K562 (cell line): ENCODE results near the gene WDR1. TPM values are rescaled to one million over a fixed set of nuclear protein-coding genes. Genes with fewer than 3 reads are reported as not detected.

Source experiments
- ATAC-seq: fragments of 200-7000 bp; cut with Tn5 transposase; 3 replicates; pipeline ENCODE4 v1.9.1; 2020; ENCODE audit warnings: moderate library complexity
- BruUV-seq: library from RNA; stranded (reverse); fragments of 400-500 nt; replicated peaks from 2 replicates; lab custom pipeline; 2021; lab: Mats Ljungman, UMichigan
- CTCF ChIA-PET: fragments of 300-600 bp; formaldehyde crosslinking; extraction: SDS; loops from one replicate; lab custom pipeline; 2021; ENCODE audit warnings: low intra/inter-chr PET ratio; lab: Yijun Ruan, JAX
- POLR2A ChIA-PET: fragments of 300-600, 350-650 bp; sonication (Branson Sonifier 250); formaldehyde crosslinking; extraction: SDS; loops from one replicate; lab custom pipeline; 2021; ENCODE audit warnings: antibody characterized with exemption, inconsistent platforms; lab: Yijun Ruan, JAX
- DNase-seq, 4 experiments: peaks; one replicate each; pipeline versions ENCODE4 v3.0.0 to v3.0.0-alpha.2; 2011 to 2018; ENCODE audit warnings: low spot score in 3 of 4, mixed read lengths in 3 of 4; ENCODE audit errors: extremely low read depth in 1 of 4
- FAIRE-seq: peaks from 2 replicates; lab custom pipeline; 2011; peaks lifted over from hg19 to GRCh38; lab: Jason Lieb, UNC
- H2AFZ ChIP-seq: 2 replicates; pipeline ENCODE4 v1.6.0; 2011; ENCODE audit warnings: low read depth, low read length, control low read depth, inconsistent platforms
- H3K27ac ChIP-seq: fragments of 200-600 bp; 3 replicates; pipeline ENCODE4 v1.8.0; 2011; ENCODE audit warnings: low read depth, mild to moderate bottlenecking, control low read depth, inconsistent platforms, low read length, moderate library complexity, mixed read lengths; ENCODE audit errors: extremely low read depth
- H3K27me3 ChIP-seq, 2 experiments: fragments of 300-600 bp in 1 of 2; 2 replicates in 1 of 2; 3 replicates in 1 of 2; pipeline versions ENCODE4 v1.6.0 to v1.8.0; 2011; ENCODE audit warnings: inconsistent platforms in 2 of 2, low read length in 2 of 2, mild to moderate bottlenecking in 1 of 2, mixed read lengths in 1 of 2, moderate library complexity in 1 of 2; ENCODE audit not compliant: control insufficient read depth in 2 of 2, insufficient read depth in 2 of 2
- H3K36me3 ChIP-seq: fragments of 300-600 bp; 3 replicates; pipeline ENCODE4 v1.8.0; 2011; ENCODE audit warnings: mild to moderate bottlenecking, low read length, inconsistent platforms; ENCODE audit not compliant: control insufficient read depth, insufficient read depth
- H3K4me1 ChIP-seq, 2 experiments: fragments of 200-600 bp in 1 of 2; replicated peaks in 1 of 2; 2 replicates in 1 of 2; 3 replicates in 1 of 2; pipeline versions ENCODE4 v1.5.1 to v1.8.0; 2011; ENCODE audit warnings: inconsistent platforms in 2 of 2, low read length in 2 of 2, mild to moderate bottlenecking in 1 of 2, mixed read lengths in 1 of 2, moderate library complexity in 1 of 2; ENCODE audit not compliant: control insufficient read depth in 2 of 2, insufficient read depth in 2 of 2
- H3K4me2 ChIP-seq: 2 replicates; pipeline ENCODE4 v1.6.1; 2011; ENCODE audit warnings: low read length, control low read depth, inconsistent platforms, mixed read lengths; ENCODE audit not compliant: insufficient read depth
- H3K4me3 ChIP-seq: fragments of 200-600 bp; sonication (generic), shearing (Covaris generic); 2 replicates; pipeline ENCODE4 v1.5.1; 2016; ENCODE audit warnings: control low read depth, inconsistent platforms
- H3K79me2 ChIP-seq: fragments of 200-600 bp; 3 replicates; pipeline ENCODE4 v1.8.0; 2011; ENCODE audit warnings: low read length, inconsistent platforms; ENCODE audit not compliant: control insufficient read depth, insufficient read depth
- H3K9ac ChIP-seq, 2 experiments: 2 replicates each; pipeline versions ENCODE4 v1.6.0 to v1.6.1; 2011; ENCODE audit warnings: low read depth in 2 of 2, low read length in 2 of 2, control low read depth in 1 of 2, inconsistent platforms in 1 of 2, mild to moderate bottlenecking in 1 of 2, mixed read lengths in 1 of 2; ENCODE audit not compliant: insufficient read depth in 1 of 2
- H3K9me1 ChIP-seq: one replicate; pipeline ENCODE4 v1.6.0; 2011; ENCODE audit warnings: inconsistent platforms, mild to moderate bottlenecking, low read length, moderate library complexity; ENCODE audit not compliant: control insufficient read depth, insufficient read depth
- H3K9me3 ChIP-seq: replicated peaks from 2 replicates; pipeline ENCODE4 v1.5.1; 2011; ENCODE audit warnings: low read depth, low read length, inconsistent platforms; ENCODE audit not compliant: control insufficient read depth, insufficient read depth
- H4K20me1 ChIP-seq: replicated peaks from 2 replicates; pipeline ENCODE4 v1.6.1; 2011; ENCODE audit warnings: low read length, inconsistent platforms, mixed read lengths; ENCODE audit not compliant: control insufficient read depth, insufficient read depth
- DACH1 ChIP-seq: fragments of 450-650 bp; IDR thresholded peaks from 2 replicates; pipeline ENCODE4 v1.6.1; 2018; ENCODE audit not compliant: partially characterized antibody
- FOXK1 ChIP-seq: sonication (generic); formaldehyde crosslinking; IDR thresholded peaks from 2 replicates; pipeline ENCODE4 v1.8.0; 2022; ENCODE audit warnings: missing genetic modification reagents, mild to moderate bottlenecking, borderline replicate concordance
- MAFK ChIP-seq: IDR thresholded peaks from 2 replicates; pipeline ENCODE4 v1.6.1; 2011; ENCODE audit warnings: low read length, improper control_type of control experiment
- MTA2 ChIP-seq: fragments of 450-650 bp; IDR thresholded peaks from 2 replicates; pipeline ENCODE4 v1.6.1; 2016; ENCODE audit warnings: low read depth
- SMAD2 ChIP-seq: fragments of 150-350 bp; IDR thresholded peaks from 2 replicates; pipeline ENCODE4 v1.6.1; 2014; ENCODE audit warnings: low read depth, mild to moderate bottlenecking, low read length
- TBP ChIP-seq: optimal IDR thresholded peaks from 2 replicates; pipeline ENCODE3; 2011; ENCODE audit warnings: low read depth, low read length, improper control_type of control experiment
- XRCC3 ChIP-seq: fragments of 450-650 bp; IDR thresholded peaks from 2 replicates; pipeline ENCODE4 v1.6.1; 2017; ENCODE audit warnings: mild to moderate bottlenecking, moderate library complexity
- ZNF212 ChIP-seq: fragments of 450-650 bp; formaldehyde crosslinking; IDR thresholded peaks from 2 replicates; pipeline ENCODE4 v1.4.0; 2020; ENCODE audit warnings: mild to moderate bottlenecking
- ZNF75A ChIP-seq: fragments of 450-650 bp; formaldehyde crosslinking; IDR thresholded peaks from 2 replicates; pipeline ENCODE4 v1.4.0; 2020; ENCODE audit warnings: mild to moderate bottlenecking
- WGBS: fragments of 100-300 bp; shearing (Covaris generic); methylation state at CpG from one replicate; pipeline ENCODE4 v1.1.6; 2016; ENCODE audit warnings: low coverage, mixed read lengths; ENCODE audit not compliant: insufficient coverage; ENCODE audit errors: missing lambda C conversion rate; 5-methylcytosine and 5-hydroxymethylcytosine counted together
- in situ Hi-C: fragments of 300-500 bp; cut with MboI; formaldehyde crosslinking; loops from 4 replicates; pipeline ENCODE4 v1.15.0; 2018; ENCODE audit warnings: inconsistent platforms, mixed read lengths
- intact Hi-C: fragments of 100-400 bp; cut with micrococcal nuclease; formaldehyde crosslinking; loops from 2 replicates; pipeline ENCODE4 v1.14.2; 2022
- polyA plus RNA-seq, 8 experiments: library from polyadenylated mRNA; depleted of rRNA in 4 of 8; stranded (reverse) in 5 of 8; unstranded in 3 of 8; fragments of >200 nt; fragmentation: Nextera tagmentation in 2 of 8; fragmentation: Illumina TruSeq in 1 of 8; extraction: Ambion mirVana in 2 of 8; extraction: Trizol in 1 of 8; gene quantifications; 2 replicates each; pipeline versions ENCODE4 v1.2.1 to v1.2.3, GENCODE V29; 2011 to 2014; ENCODE audit warnings: inconsistent platforms in 1 of 8, missing spikeins in 1 of 8
- total RNA-seq, 7 experiments: library from RNA; depleted of rRNA in 6 of 7; stranded (reverse); fragments of >200 nt in 6 of 7; fragmentation: Illumina TruSeq in 2 of 7; extraction: Trizol in 2 of 7; gene quantifications; 2 replicates each; pipeline versions ENCODE4 v1.2.1 to v1.2.3, GENCODE V29; 2011 to 2021; ENCODE audit warnings: low replicate concordance in 1 of 7
- TF ChIP-seq, protein P1 (sequence below): fragments of 450-650 bp; formaldehyde crosslinking; IDR thresholded peaks from 2 replicates; pipeline ENCODE4 v1.4.0; 2022; ENCODE audit warnings: missing genetic modification characterization
- TF ChIP-seq, protein P2 (sequence below), 2 experiments: fragments of 450-650 bp in 1 of 2; sonication (generic) in 1 of 2; formaldehyde crosslinking in 1 of 2; IDR thresholded peaks; 2 replicates each; pipeline versions ENCODE4 v1.7.1 to v1.9.0; 2016 to 2022; ENCODE audit warnings: inconsistent platforms in 1 of 2, mild to moderate bottlenecking in 1 of 2, missing genetic modification reagents in 1 of 2
- TF ChIP-seq, protein P3 (sequence below): sonication (generic); formaldehyde crosslinking; IDR thresholded peaks from 2 replicates; pipeline ENCODE4 v1.8.0; 2022; ENCODE audit warnings: missing genetic modification reagents, mild to moderate bottlenecking, moderate library complexity, borderline replicate concordance

WDR1 gene
- total and polyA plus RNA-seq, 9 of the 15 experiments (the other 6 are each of a cell fraction or from before 2014, with no cell fraction given): 16.1 to 213 (median 125) TPM

DNA sequence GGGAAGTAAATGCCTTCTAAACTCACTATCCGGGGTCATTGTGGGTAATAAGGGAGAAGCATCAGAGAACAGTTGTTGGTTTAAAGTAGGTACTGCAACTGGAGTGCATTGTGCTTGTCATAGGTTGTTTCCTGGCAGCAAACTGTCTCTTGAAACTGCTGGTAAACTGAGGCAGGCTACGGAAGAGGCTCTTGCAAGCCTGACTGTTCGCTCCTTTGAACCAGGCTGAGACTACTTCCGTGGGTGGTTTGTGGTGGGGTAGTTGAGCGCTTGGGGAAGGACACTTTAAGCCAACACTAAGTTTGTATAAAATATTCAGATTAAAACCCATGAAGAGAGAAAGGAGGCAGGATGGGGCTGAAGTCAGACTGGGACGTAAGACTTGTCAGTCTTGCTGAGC is 45.2 kb upstream of the WDR1 start:
- Histone ChIP-seq H3K4me2 (no peak overlapping the region), H3K9ac (no peak overlapping the region), H3K9me1 (no peaks in the 10 kb centered on the region), H3K9me3 (no peaks in the 10 kb centered on the region), H2AFZ (peak overlapping the region; percentile 49; the same call in 1 of the 2 replicates), H3K79me2 (no peaks in the 10 kb centered on the region), H3K4me3 (no peak overlapping the region), H3K36me3 (no peaks in the 10 kb centered on the region; the same call in 2 of the 3 replicates), H3K27me3 (no peaks in the 10 kb centered on the region), H4K20me1 (no peaks in the 10 kb centered on the region), H3K27ac (no peak overlapping the region), H3K4me1 (peaks cover 0 to 38% of the 10 kb centered on the region in 2 experiments; a peak in 3 of 5 replicates)
- ChIA-PET CTCF (interaction anchor here (1.9 to 2.9 kb wide), 2 partner anchors 242 to 387 kb away, joined by 6 to 17 read pairs; no protein-coding TSS in a partner anchor), POLR2A (interaction anchor here (0.6 to 1.4 kb wide), 4 partner anchors 12 to 1061 kb away, joined by 3 to 7 read pairs (median 4); no protein-coding TSS in a partner anchor)
- intact Hi-C loops (no loop called here), in situ Hi-C loops (loop anchor here (5.0 to 25.0 kb wide), 2 partner anchors 385 to 1250 kb away; no protein-coding TSS in a partner anchor)
- no peak for ATAC-seq
- 79% methylated on average over 6 of the region's 6 CpGs for WGBS
- no peak for FAIRE-seq
- BruUV-seq: no TSS peak
- no peak for DNase-seq
- TF ChIP-seq ZNF75A (CRISPR knock-in tag): no peak
- TF ChIP-seq, protein P1, sequence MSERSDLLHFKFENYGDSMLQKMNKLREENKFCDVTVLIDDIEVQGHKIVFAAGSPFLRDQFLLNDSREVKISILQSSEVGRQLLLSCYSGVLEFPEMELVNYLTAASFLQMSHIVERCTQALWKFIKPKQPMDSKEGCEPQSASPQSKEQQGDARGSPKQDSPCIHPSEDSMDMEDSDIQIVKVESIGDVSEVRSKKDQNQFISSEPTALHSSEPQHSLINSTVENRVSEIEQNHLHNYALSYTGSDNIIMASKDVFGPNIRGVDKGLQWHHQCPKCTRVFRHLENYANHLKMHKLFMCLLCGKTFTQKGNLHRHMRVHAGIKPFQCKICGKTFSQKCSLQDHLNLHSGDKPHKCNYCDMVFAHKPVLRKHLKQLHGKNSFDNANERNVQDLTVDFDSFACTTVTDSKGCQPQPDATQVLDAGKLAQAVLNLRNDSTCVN: no peak
- TF ChIP-seq XRCC3: no peak
- TF ChIP-seq, protein P2, sequence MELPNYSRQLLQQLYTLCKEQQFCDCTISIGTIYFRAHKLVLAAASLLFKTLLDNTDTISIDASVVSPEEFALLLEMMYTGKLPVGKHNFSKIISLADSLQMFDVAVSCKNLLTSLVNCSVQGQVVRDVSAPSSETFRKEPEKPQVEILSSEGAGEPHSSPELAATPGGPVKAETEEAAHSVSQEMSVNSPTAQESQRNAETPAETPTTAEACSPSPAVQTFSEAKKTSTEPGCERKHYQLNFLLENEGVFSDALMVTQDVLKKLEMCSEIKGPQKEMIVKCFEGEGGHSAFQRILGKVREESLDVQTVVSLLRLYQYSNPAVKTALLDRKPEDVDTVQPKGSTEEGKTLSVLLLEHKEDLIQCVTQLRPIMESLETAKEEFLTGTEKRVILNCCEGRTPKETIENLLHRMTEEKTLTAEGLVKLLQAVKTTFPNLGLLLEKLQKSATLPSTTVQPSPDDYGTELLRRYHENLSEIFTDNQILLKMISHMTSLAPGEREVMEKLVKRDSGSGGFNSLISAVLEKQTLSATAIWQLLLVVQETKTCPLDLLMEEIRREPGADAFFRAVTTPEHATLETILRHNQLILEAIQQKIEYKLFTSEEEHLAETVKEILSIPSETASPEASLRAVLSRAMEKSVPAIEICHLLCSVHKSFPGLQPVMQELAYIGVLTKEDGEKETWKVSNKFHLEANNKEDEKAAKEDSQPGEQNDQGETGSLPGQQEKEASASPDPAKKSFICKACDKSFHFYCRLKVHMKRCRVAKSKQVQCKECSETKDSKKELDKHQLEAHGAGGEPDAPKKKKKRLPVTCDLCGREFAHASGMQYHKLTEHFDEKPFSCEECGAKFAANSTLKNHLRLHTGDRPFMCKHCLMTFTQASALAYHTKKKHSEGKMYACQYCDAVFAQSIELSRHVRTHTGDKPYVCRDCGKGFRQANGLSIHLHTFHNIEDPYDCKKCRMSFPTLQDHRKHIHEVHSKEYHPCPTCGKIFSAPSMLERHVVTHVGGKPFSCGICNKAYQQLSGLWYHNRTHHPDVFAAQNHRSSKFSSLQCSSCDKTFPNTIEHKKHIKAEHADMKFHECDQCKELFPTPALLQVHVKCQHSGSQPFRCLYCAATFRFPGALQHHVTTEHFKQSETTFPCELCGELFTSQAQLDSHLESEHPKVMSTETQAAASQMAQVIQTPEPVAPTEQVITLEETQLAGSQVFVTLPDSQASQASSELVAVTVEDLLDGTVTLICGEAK (IDR thresholded peaks at IDR 0.05): no peak
- TF ChIP-seq, protein P2 (CRISPR knock-in tag; IDR thresholded peaks at IDR 0.05): no peak
- no peak for TF ChIP-seq ZNF212 (CRISPR knock-in tag)
- TF ChIP-seq, protein P3, sequence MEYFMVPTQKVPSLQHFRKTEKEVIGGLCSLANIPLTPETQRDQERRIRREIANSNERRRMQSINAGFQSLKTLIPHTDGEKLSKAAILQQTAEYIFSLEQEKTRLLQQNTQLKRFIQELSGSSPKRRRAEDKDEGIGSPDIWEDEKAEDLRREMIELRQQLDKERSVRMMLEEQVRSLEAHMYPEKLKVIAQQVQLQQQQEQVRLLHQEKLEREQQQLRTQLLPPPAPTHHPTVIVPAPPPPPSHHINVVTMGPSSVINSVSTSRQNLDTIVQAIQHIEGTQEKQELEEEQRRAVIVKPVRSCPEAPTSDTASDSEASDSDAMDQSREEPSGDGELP (CRISPR knock-in tag): no peak
- no peak for TF ChIP-seq MTA2
- no peak for TF ChIP-seq MAFK
- TF ChIP-seq TBP: no peak
- no peak for TF ChIP-seq DACH1
- no peak for TF ChIP-seq FOXK1 (CRISPR knock-in tag)
- TF ChIP-seq SMAD2: no peak
